Transverse colon (tissue), 4 donors: ENCODE results near the gene SMIM27. TPM values are rescaled to one million over a fixed set of nuclear protein-coding genes. Genes with fewer than 3 reads are reported as not detected.

Source experiments
- DNase-seq: peaks from one replicate; pipeline ENCODE4 v3.0.0-alpha.2; 2019
- H3K27ac ChIP-seq, 4 donors: fragments of 200-600 bp; sonication (generic); 2 replicates each; pipeline ENCODE4 v1.5.1; 2016 to 2018; ENCODE audit warnings: inconsistent platforms in 4 of 4
- H3K27me3 ChIP-seq: fragments of 200-600 bp; sonication (generic); 2 replicates; pipeline ENCODE4 v1.5.1; 2017; ENCODE audit warnings: inconsistent platforms
- H3K36me3 ChIP-seq, 4 donors: fragments of 200-600 bp; sonication (generic); 2 replicates each; pipeline ENCODE4 v1.5.1; 2017 to 2019; ENCODE audit warnings: inconsistent platforms in 4 of 4
- H3K4me1 ChIP-seq, 4 donors: fragments of 200-600 bp; sonication (generic); 2 replicates each; pipeline ENCODE4 v1.5.1; 2017 to 2020; ENCODE audit warnings: inconsistent platforms in 4 of 4
- H3K4me3 ChIP-seq, 4 donors: fragments of 200-600 bp; sonication (generic); 1 replicate in 1 of 4; 2 replicates in 3 of 4; pipeline versions ENCODE4 v1.5.1 to v1.6.1; 2017 to 2019; ENCODE audit warnings: inconsistent platforms in 4 of 4
- H3K9me3 ChIP-seq, 2 donors: fragments of 200-600 bp; sonication (generic); 2 replicates each; pipeline ENCODE4 v1.5.1; 2017 to 2019; ENCODE audit warnings: inconsistent platforms in 2 of 2
- CTCF ChIP-seq, 5 experiments: fragments of 200-600 bp in 3 of 5; fragments of 450-650 bp in 2 of 5; sonication (generic) in 3 of 5; IDR thresholded peaks; 1 replicate in 2 of 5; 2 replicates in 3 of 5; pipeline ENCODE4 v1.5.1; 2016 to 2017; ENCODE audit warnings: antibody characterized with exemption in 5 of 5, inconsistent platforms in 3 of 5, mild to moderate bottlenecking in 2 of 5, moderate library complexity in 1 of 5
- EP300 ChIP-seq: sonication (generic); formaldehyde crosslinking; IDR thresholded peaks from one replicate; pipeline ENCODE4 v1.6.1; 2017; ENCODE audit warnings: antibody characterized with exemption, low read depth
- POLR2A ChIP-seq: fragments of 450-650 bp; IDR thresholded peaks from one replicate; pipeline ENCODE4 v1.6.1; 2016; ENCODE audit warnings: antibody characterized with exemption, mild to moderate bottlenecking, moderate library complexity
- POLR2AphosphoS5 ChIP-seq, 3 donors: sonication (generic); formaldehyde crosslinking; IDR thresholded peaks; one replicate each; pipeline ENCODE4 v1.6.1; 2016; ENCODE audit warnings: antibody characterized with exemption in 3 of 3
- WGBS, 2 donors: methylation state at CpG; one replicate each; pipeline ENCODE4 v1.1.5; 2018; ENCODE audit warnings: low coverage in 1 of 2; 5-methylcytosine and 5-hydroxymethylcytosine counted together
- in situ Hi-C, 4 donors: fragments of 200-750 bp; cut with MboI; loops; one replicate each; pipeline versions ENCODE4 v1.15.0 to v1.15.1; 2017; ENCODE audit warnings: low sequenced_read_pairs in 3 of 4, low pct_ligation_motif_present in 1 of 4, low pct_unique_long_range_greater_than_20kb in 1 of 4
- intact Hi-C: fragments of 100-400 bp; cut with DNase I; formaldehyde crosslinking; loops from one replicate; pipeline ENCODE4 v1.15.1; 2023; ENCODE audit warnings: low total_unique reads
- total RNA-seq, 4 donors: library from RNA; depleted of rRNA; stranded (reverse); fragments of >200 nt; gene quantifications; one replicate each; pipeline ENCODE4 v1.1.0, GENCODE V29; 2016

Gene SMIM27
- total RNA-seq, 4 donors from 2014 or later = 2.0 to 7.5 (median 3.8) TPM

GRCh38 chr9:32571969-32572899, 20.1 kb downstream of the SMIM27 start:
- peak overlapping the region; percentile 61 to 93 (median 80) for H3K4me3 ChIP-seq
- in situ Hi-C loops (loop anchor here in 1 of 4 donors (10.0 kb wide), 1 partner anchor 187 kb away; the partner anchor contains the start of gene ACO1), intact Hi-C loops (loop anchor here (2.0 kb wide), 1 partner anchor 187 kb away; the partner anchor contains the start of gene ACO1)
- H3K36me3 ChIP-seq = peaks cover 0 to 6% (median 3%) of the 10 kb centered on the region in 4 donors
- H3K27ac ChIP-seq = peak overlapping the region; percentile 93 to 96 (median 95)
- no peaks in the 10 kb centered on the region for H3K9me3 ChIP-seq
- peak; percentile 75 for DNase-seq
- H3K4me1 ChIP-seq = peaks cover 6 to 18% (median 17%) of the 10 kb centered on the region in 4 donors
- TF ChIP-seq POLR2AphosphoS5 (IDR thresholded peaks at IDR 0.05) (no peak), POLR2A (no peak), EP300 (no peak), CTCF (IDR thresholded peaks at IDR 0.05) (peak; percentile 61 to 85 (median 68))
- WGBS, 2 donors = 1% methylated on average over 5 to 17 of the region's 17 CpGs
- no peaks in the 10 kb centered on the region for H3K27me3 ChIP-seq

GRCh38 chr9:32572900-32573523, 20.9 kb downstream of the SMIM27 start, which contains the start of gene NDUFB6:
Gene NDUFB6 (minus strand): TSS chr9:32573159. CDS start chr9:32573060, 99 bp downstream.
- DNase-seq = peak; percentile 97
- in situ Hi-C loops = loop anchor here in 1 of 4 donors (10.0 kb wide), 1 partner anchor 188 kb away; the partner anchor contains the start of gene ACO1
- intact Hi-C loops = loop anchor here (2.0 kb wide), 1 partner anchor 188 kb away; the partner anchor contains the start of gene ACO1
- H3K27me3 ChIP-seq = no peaks in the 10 kb centered on the region
- 0% methylated on average over 4 to 31 of the region's 36 CpGs for WGBS, 2 donors
- TF ChIP-seq POLR2AphosphoS5 (IDR thresholded peaks at IDR 0.05) (peak; percentile 92 to 98 (median 97)), POLR2A (peak; percentile 92), EP300 (no peak)
- H3K9me3 ChIP-seq = no peaks in the 10 kb centered on the region
- H3K27ac ChIP-seq = peak within 1 kb of the TSS; percentile 93 to 96 (median 95)
- H3K4me1 ChIP-seq = peaks cover 6 to 18% (median 17%) of the 10 kb centered on the region in 4 donors
- peak within 1 kb of the TSS; percentile 61 to 93 (median 80) for H3K4me3 ChIP-seq
- H3K36me3 ChIP-seq = peaks cover 0 to 2% (median 0%) of the 10 kb centered on the region in 4 donors

GRCh38 chr9:32573821-32574220, 21.7 kb downstream of the SMIM27 start:
- peak overlapping the region in 1 of 4 donors; percentile 73 for H3K4me3 ChIP-seq
- intact Hi-C loops (loop anchor here (2.0 kb wide), 1 partner anchor 189 kb away; the partner anchor contains the start of gene ACO1), in situ Hi-C loops (loop anchor here in 1 of 4 donors (10.0 kb wide), 1 partner anchor 189 kb away; the partner anchor contains the start of gene ACO1)
- H3K36me3 ChIP-seq = no peaks in the 10 kb centered on the region
- DNase-seq = no peak
- peak overlapping the region in 3 of 4 donors; percentile 93 to 96 (median 95) for H3K27ac ChIP-seq
- no peaks in the 10 kb centered on the region for H3K9me3 ChIP-seq
- no peak for TF ChIP-seq POLR2A
- TF ChIP-seq CTCF (IDR thresholded peaks at IDR 0.05) = no peak
- no peak for TF ChIP-seq POLR2AphosphoS5 (IDR thresholded peaks at IDR 0.05)
- TF ChIP-seq EP300 = no peak
- WGBS, 2 donors = 85 to 86% methylated on average over 7 of the region's 7 CpGs
- H3K27me3 ChIP-seq = no peaks in the 10 kb centered on the region
- H3K4me1 ChIP-seq = peaks cover 6 to 18% (median 17%) of the 10 kb centered on the region in 4 donors

GRCh38 chr9:32574858-32575257, 22.7 kb downstream of the SMIM27 start:
- in situ Hi-C loops = loop anchor here (5.0 to 25.0 kb wide), 4 partner anchors 190 to 387 kb away; partner anchors contain the start of gene ACO1 (in 3 of the 4)
- Histone ChIP-seq H3K36me3 (no peaks in the 10 kb centered on the region), H3K4me1 (peaks cover 6 to 18% (median 17%) of the 10 kb centered on the region in 4 donors), H3K4me3 (no peak overlapping the region), H3K27me3 (no peaks in the 10 kb centered on the region), H3K27ac (no peak overlapping the region), H3K9me3 (no peaks in the 10 kb centered on the region)
- WGBS, 2 donors = 22 to 58% methylated on average over 1 of the region's 1 CpG
- TF ChIP-seq POLR2AphosphoS5 (IDR thresholded peaks at IDR 0.05) (no peak), CTCF (IDR thresholded peaks at IDR 0.05) (no peak), EP300 (no peak), POLR2A (no peak)
- intact Hi-C loops = no loop called here
- no peak for DNase-seq
